Endothelial cell of umbilical vein (primary cell): ENCODE results near the gene USP34. TPM values are rescaled to one million over a fixed set of nuclear protein-coding genes. Genes with fewer than 3 reads are reported as not detected.

Experiments used
- BruUV-seq: library from RNA; stranded (reverse); fragments of 400-500 nt; replicated peaks from 2 replicates; lab custom pipeline; 2021; lab: Mats Ljungman, UMichigan
- CTCF ChIA-PET: fragments of 300-600, 350-600 bp; sonication (Branson Sonifier 250); formaldehyde crosslinking; loops from one replicate; lab custom pipeline; 2021; ENCODE audit warnings: antibody characterized with exemption, inconsistent platforms; lab: Charles Lee
- POLR2A ChIA-PET: fragments of 300-600, 350-600 bp; sonication (Branson Sonifier 250); formaldehyde crosslinking; loops from one replicate; lab custom pipeline; 2021; ENCODE audit warnings: antibody characterized with exemption, inconsistent platforms; lab: Charles Lee
- DNase-seq: peaks from one replicate; pipeline ENCODE4 v3.0.0-alpha.2; 2011; ENCODE audit warnings: low read depth, low spot score
- FAIRE-seq: peaks from 2 replicates; lab custom pipeline; 2011; peaks lifted over from hg19 to GRCh38; lab: Jason Lieb, UNC
- H2AFZ ChIP-seq: 2 replicates; pipeline ENCODE4 v1.6.0; 2012; ENCODE audit warnings: low read depth, low read length, control low read depth, inconsistent platforms
- H3K27ac ChIP-seq: 2 replicates; pipeline ENCODE4 v1.5.1; 2011; ENCODE audit warnings: low read depth, mild to moderate bottlenecking, control low read depth, low read length, moderate library complexity; ENCODE audit not compliant: insufficient read depth
- H3K27me3 ChIP-seq, 2 experiments: 2 replicates each; pipeline versions ENCODE4 v1.6.0 to v1.6.1; 2011; ENCODE audit warnings: low read length in 2 of 2, mixed read lengths in 1 of 2; ENCODE audit not compliant: control insufficient read depth in 2 of 2, insufficient read depth in 2 of 2
- H3K36me3 ChIP-seq, 2 experiments: 2 replicates in 1 of 2; 3 replicates in 1 of 2; pipeline ENCODE4 v1.5.1; 2011; ENCODE audit warnings: low read length in 2 of 2, mild to moderate bottlenecking in 1 of 2, moderate library complexity in 1 of 2; ENCODE audit not compliant: control insufficient read depth in 2 of 2, insufficient read depth in 2 of 2; ENCODE audit errors: extremely low read depth in 1 of 2
- H3K4me1 ChIP-seq: 3 replicates; pipeline ENCODE4 v1.5.1; 2011; ENCODE audit warnings: mild to moderate bottlenecking, low read length; ENCODE audit not compliant: control insufficient read depth, insufficient read depth; ENCODE audit errors: extremely low read depth
- H3K4me2 ChIP-seq: 2 replicates; pipeline ENCODE4 v1.6.1; 2011; ENCODE audit warnings: low read length, control low read depth, mixed read lengths; ENCODE audit not compliant: insufficient read depth
- H3K4me3 ChIP-seq, 3 experiments: fragments of 200-600 bp in 1 of 3; sonication (generic), shearing (Covaris generic) in 1 of 3; replicated peaks in 1 of 3; 2 replicates each; pipeline ENCODE4 v1.5.1; 2011 to 2016; ENCODE audit warnings: control low read depth in 3 of 3, low read length in 3 of 3, mild to moderate bottlenecking in 2 of 3, inconsistent platforms in 1 of 3, low read depth in 1 of 3, moderate library complexity in 1 of 3; ENCODE audit not compliant: insufficient read depth in 1 of 3
- H3K79me2 ChIP-seq: 2 replicates; pipeline ENCODE4 v1.6.0; 2012; ENCODE audit warnings: low read length, inconsistent platforms; ENCODE audit not compliant: control insufficient read depth, insufficient read depth
- H3K9ac ChIP-seq: replicated peaks from 2 replicates; pipeline ENCODE3; 2011; ENCODE audit warnings: low read length, control low read depth; ENCODE audit not compliant: insufficient read depth; ENCODE audit errors: extremely low read depth
- H3K9me1 ChIP-seq: replicated peaks from 3 replicates; pipeline ENCODE4 v1.6.0; 2011; ENCODE audit warnings: mild to moderate bottlenecking, low read length; ENCODE audit not compliant: control insufficient read depth, insufficient read depth; ENCODE audit errors: extremely low read depth
- H3K9me3 ChIP-seq: replicated peaks from 2 replicates; pipeline ENCODE4 v1.5.1; 2012; ENCODE audit warnings: low read length, inconsistent platforms; ENCODE audit not compliant: control insufficient read depth, insufficient read depth
- H4K20me1 ChIP-seq: replicated peaks from 2 replicates; pipeline ENCODE3; 2011; ENCODE audit warnings: mild to moderate bottlenecking, low read length; ENCODE audit not compliant: control insufficient read depth, insufficient read depth; ENCODE audit errors: extremely low read depth
- EZH2 ChIP-seq: IDR thresholded peaks from 2 replicates; pipeline ENCODE4 v1.6.1; 2012; ENCODE audit warnings: borderline replicate concordance, low read depth, mild to moderate bottlenecking, moderate library complexity, low read length, inconsistent platforms; ENCODE audit not compliant: severe bottlenecking
- FOS ChIP-seq: IDR thresholded peaks from 2 replicates; pipeline ENCODE4 v1.6.1; 2011; ENCODE audit warnings: mild to moderate bottlenecking, low read length, moderate library complexity, borderline replicate concordance; ENCODE audit not compliant: insufficient read depth
- GATA2 ChIP-seq: IDR thresholded peaks from 2 replicates; pipeline ENCODE4 v1.7.0; 2011; ENCODE audit warnings: low read depth, mild to moderate bottlenecking, moderate library complexity, mixed read lengths, low read length; ENCODE audit not compliant: insufficient read length, insufficient read depth
- JUN ChIP-seq: IDR thresholded peaks from 2 replicates; pipeline ENCODE4 v1.6.1; 2011; ENCODE audit warnings: borderline replicate concordance, low read depth; ENCODE audit not compliant: insufficient read length, insufficient read depth
- MYC ChIP-seq: IDR thresholded peaks from one replicate; pipeline ENCODE4 v1.6.1; 2011; ENCODE audit warnings: mild to moderate bottlenecking, low read depth, low read length
- POLR2A ChIP-seq: IDR thresholded peaks from 2 replicates; pipeline ENCODE4 v1.6.1; 2012; ENCODE audit warnings: low read depth, mild to moderate bottlenecking, control low read depth, low read length
- POLR2AphosphoS5 ChIP-seq: IDR thresholded peaks from 2 replicates; pipeline ENCODE4 v1.6.1; 2012; ENCODE audit warnings: low read depth, mild to moderate bottlenecking, control low read depth, low read length, moderate library complexity; ENCODE audit not compliant: insufficient read depth
- dilution Hi-C: fragments of 300-500 bp; cut with MboI; formaldehyde crosslinking; loops from one replicate; pipeline ENCODE4 v1.15.0; 2019; ENCODE audit warnings: low sequenced_read_pairs; ENCODE audit not compliant: extremely low pct_ligation_motif_present
- intact Hi-C: fragments of 100-400 bp; cut with micrococcal nuclease; formaldehyde crosslinking; loops from one replicate; pipeline ENCODE4 v1.10.0; 2022
- polyA plus RNA-seq, 4 experiments: library from polyadenylated mRNA; depleted of rRNA in 3 of 4; stranded (reverse) in 3 of 4; unstranded in 1 of 4; fragments of >200 nt; gene quantifications; 2 replicates each; pipeline versions ENCODE4 v1.2.1 to v1.2.3, GENCODE V29; 2011 to 2012; ENCODE audit warnings: missing spikeins in 1 of 4
- total RNA-seq: library from RNA; stranded (reverse); gene quantifications from 2 replicates; pipeline ENCODE4 v1.2.3, GENCODE V29; 2021
- TF ChIP-seq, protein P1 (sequence below), 2 donors: IDR thresholded peaks; 1 replicate in 1 of 2; 2 replicates in 1 of 2; pipeline ENCODE4 v1.5.1; 2011; ENCODE audit warnings: low read length in 2 of 2, mild to moderate bottlenecking in 2 of 2, moderate library complexity in 2 of 2, control low read depth in 1 of 2, inconsistent platforms in 1 of 2, low read depth in 1 of 2; ENCODE audit not compliant: insufficient read depth in 1 of 2; ENCODE audit errors: extremely low read depth in 1 of 2
- TF ChIP-seq, protein P2 (sequence below): IDR thresholded peaks from 2 replicates; pipeline ENCODE4 v1.6.1; 2011; ENCODE audit not compliant: insufficient read depth, insufficient read length

The USP34 gene
- total and polyA plus RNA-seq, 2 donors (not counting 3 experiments of a cell fraction or from before 2014, with no cell fraction given), result 46.3 to 96.9 TPM

DNA sequence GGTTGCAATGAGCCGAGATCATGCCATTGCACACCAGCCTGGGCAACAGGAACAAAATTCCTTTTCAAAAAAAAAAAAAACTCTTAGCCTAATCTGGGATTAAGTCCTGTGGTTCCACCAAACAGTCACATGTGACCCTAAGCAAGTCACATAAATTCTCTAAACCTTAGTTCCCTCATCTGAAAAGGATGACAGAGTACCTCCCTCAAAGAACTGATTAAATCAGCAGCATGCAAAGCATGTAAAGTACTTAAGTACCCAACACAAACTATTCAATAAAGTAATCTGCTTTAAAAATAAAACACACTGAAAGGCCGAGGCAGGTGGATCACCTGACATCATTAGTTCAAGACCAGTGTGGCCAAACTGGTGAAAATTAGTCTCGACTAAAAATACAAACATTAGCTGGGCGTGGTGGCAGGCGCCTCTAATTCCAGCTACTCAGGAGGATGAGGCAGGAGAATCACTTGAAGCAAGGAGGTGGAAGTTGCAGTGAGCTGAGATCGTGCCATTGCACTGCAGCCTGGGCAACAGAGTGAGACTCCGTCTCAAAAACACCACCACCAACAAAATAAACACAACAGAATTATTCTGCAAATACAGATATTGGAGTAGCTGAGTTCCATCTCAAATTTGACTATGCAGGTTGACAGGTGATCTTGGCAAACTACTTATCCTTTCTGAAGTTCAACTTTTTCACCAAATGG lies 7.0 kb downstream of the USP34 start:
- Histone ChIP-seq H4K20me1 (peaks cover 4% of the 10 kb centered on the region), H3K9me1 (no peaks in the 10 kb centered on the region), H3K4me3 (no peak overlapping the region), H3K27ac (no peak overlapping the region), H3K79me2 (peaks cover 99% of the 10 kb centered on the region), H3K9ac (no peak overlapping the region), H3K4me1 (peaks cover 13% of the 10 kb centered on the region), H3K4me2 (no peak overlapping the region), H3K36me3 (peaks cover 0 to 3% of the 10 kb centered on the region in 2 experiments), H3K9me3 (no peaks in the 10 kb centered on the region), H3K27me3 (no peaks in the 10 kb centered on the region), H2AFZ (no peak overlapping the region)
- intact Hi-C loops (no loop called here), dilution Hi-C loops (no loop called here)
- DNase-seq (no peak), FAIRE-seq (no peak)
- TF ChIP-seq GATA2, result no peak
- TF ChIP-seq, protein P1, sequence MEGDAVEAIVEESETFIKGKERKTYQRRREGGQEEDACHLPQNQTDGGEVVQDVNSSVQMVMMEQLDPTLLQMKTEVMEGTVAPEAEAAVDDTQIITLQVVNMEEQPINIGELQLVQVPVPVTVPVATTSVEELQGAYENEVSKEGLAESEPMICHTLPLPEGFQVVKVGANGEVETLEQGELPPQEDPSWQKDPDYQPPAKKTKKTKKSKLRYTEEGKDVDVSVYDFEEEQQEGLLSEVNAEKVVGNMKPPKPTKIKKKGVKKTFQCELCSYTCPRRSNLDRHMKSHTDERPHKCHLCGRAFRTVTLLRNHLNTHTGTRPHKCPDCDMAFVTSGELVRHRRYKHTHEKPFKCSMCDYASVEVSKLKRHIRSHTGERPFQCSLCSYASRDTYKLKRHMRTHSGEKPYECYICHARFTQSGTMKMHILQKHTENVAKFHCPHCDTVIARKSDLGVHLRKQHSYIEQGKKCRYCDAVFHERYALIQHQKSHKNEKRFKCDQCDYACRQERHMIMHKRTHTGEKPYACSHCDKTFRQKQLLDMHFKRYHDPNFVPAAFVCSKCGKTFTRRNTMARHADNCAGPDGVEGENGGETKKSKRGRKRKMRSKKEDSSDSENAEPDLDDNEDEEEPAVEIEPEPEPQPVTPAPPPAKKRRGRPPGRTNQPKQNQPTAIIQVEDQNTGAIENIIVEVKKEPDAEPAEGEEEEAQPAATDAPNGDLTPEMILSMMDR (IDR thresholded peaks at IDR 0.05; ENCODE audit: extremely low read depth in 1 of 2, insufficient read depth in 1 of 2, low read depth in 1 of 2, low read length in 2 of 2), result no peak
- TF ChIP-seq POLR2AphosphoS5, result no peak
- no peak for TF ChIP-seq EZH2
- TF ChIP-seq POLR2A, result no peak
- TF ChIP-seq JUN, result no peak
- no peak for TF ChIP-seq MYC
- no peak for TF ChIP-seq FOS
- TF ChIP-seq, protein P2, sequence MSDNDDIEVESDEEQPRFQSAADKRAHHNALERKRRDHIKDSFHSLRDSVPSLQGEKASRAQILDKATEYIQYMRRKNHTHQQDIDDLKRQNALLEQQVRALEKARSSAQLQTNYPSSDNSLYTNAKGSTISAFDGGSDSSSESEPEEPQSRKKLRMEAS, result no peak
- POLR2A ChIA-PET, result no interaction called here
- BruUV-seq, result no TSS peak
- CTCF ChIA-PET, result no interaction called here
